ENCODE measurements around the gene CCR2.
"Not testable (repeated sequence)": the region's sequence is repeated elsewhere in the genome, so short reads cannot be mapped to it uniquely, and the experiment has no call there.

CCR2 gene

DNA sequence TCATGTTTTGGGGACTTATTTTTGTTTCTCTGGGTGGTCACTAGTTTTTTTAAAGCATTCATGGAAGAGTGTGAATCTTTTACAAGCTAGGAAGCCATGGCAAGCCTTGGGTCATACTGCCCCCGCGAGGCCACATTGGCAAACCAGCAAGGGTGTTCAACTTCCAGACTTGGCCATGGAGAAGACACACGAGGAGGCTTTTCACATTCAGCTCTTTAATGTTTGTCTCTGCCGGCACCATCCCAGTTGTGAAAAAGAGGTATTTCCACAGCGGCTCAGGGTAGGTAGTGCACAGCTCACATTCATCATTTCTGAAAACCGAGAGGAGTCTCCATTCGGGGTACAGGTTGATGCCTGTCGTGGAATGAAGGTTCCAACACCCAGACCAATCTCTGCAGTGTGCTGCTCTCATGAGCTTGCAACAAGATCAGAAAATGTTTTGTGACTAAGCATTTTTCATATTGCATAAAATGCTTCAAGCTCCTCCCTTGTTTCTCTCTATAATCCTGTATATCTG is 24.6 kb downstream of the CCR2 start:
- DNase-seq (ENCODE audit: low read depth in 2 of 2): peak; percentile 49 to 63

DNA sequence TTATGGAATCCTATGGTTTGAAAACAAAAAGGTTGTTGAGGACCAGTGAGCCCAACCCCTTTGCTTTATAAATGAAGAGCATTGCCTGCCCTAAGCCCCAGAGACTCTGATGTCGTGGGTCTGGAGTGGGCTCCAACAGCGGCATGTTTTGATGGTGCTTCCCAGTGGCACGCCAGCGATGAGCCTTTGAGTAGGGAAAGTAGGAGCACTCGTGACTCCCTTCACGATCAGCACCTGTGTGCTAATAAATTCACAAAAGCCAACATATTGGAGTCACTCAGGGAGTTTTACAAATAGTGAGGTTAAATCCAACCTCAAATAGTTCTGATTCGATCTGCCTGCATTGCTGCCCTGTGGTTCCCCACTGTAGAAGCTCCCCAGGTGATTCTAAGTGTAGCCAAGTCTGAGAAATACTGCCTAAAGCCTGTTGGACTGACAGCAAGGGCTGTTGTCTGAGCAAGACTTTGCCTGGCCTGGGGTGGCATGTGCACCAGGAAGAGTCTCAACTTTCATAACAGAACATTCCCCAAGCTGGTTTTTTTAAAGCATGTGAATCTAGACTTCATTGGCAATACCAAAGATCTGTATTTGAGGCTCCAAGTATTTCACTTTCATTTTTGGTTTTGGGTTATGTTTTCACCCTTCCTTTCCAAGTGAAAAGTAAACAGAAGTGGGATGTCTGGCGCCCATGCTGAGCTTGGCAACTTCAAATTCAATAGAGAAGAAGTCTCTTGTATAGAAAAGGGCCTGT is 26.7 kb downstream of the CCR2 start:
- DNase-seq (ENCODE audit: low read depth in 2 of 2): no peak

DNA sequence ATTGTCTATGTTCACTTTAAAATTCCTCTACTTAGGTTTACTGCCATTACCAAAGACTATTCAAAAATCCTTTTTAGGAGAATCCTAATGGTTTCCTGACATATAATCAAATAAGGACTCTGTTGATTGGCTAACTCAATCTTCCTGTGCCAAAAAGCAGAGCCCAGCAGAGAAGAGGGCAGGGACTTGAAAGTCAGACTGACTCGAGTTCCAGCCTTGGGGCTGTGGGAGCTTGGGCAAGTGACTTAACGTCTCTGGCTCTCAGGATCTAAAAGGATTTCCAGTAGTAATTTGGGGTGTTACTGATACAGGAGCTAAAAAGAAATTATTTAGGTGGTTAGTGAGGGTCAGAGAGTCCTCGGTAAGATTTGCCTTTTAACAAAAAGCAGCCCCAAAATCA is 27.7 kb downstream of the CCR2 start:
- no peak for DNase-seq (ENCODE audit: low read depth in 2 of 2)

DNA sequence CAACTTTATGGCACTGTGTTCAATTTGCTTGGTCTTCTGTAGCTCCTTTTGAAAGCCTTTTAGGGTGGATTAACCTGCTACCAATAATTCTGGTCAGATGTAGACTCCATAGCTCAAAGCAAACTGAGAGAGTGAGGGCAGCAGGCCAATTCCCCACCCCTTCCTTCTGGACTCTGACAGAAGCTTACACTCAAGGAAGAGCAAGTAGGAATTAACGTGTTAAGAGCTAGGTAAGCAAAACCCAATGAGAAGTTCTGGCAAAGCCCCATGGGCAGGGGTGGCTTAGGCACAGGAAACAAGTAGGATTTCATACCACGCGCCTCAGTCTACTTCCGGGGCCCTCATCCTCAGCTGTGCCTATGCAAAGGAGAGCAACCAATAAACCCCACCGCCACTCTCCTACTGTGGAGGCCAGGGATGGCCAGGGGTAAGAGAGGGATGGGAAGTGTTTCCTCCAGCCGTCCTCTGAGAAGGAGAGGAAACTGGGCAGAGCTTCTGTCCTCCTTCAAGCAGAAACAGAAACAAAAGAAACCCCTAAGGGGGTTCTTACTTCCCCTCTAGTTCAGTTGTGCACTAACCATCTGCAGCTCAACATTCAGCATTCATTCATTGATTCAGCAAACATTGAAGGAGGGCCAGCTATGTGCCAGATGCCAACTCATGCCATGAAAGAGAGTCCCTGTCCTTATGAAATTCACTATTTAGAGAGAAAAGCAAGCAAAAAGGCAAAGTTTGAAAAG is 29.5 kb downstream of the CCR2 start:
- no peak for DNase-seq (ENCODE audit: low read depth in 2 of 2)

DNA sequence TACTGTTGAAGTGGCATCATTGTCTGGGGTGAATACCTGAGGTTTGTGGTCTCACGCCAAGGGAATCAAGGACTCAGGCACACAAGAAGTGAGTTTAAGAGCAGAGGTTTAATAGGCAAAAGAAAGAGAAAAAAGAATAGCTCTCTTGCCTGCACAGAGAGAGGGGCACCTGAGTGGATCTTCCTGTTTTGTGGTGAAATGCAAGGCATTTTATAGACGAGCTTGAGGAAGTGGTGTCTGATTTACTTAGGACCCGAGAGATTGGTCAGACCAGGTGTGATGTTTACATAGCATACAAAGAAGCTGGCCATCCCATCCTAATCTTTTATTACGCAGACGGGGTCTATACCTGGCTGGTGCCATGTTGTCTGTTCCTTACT is 30.0 kb downstream of the CCR2 start:
- DNase-seq (ENCODE audit: low read depth in 2 of 2): no peak

DNA sequence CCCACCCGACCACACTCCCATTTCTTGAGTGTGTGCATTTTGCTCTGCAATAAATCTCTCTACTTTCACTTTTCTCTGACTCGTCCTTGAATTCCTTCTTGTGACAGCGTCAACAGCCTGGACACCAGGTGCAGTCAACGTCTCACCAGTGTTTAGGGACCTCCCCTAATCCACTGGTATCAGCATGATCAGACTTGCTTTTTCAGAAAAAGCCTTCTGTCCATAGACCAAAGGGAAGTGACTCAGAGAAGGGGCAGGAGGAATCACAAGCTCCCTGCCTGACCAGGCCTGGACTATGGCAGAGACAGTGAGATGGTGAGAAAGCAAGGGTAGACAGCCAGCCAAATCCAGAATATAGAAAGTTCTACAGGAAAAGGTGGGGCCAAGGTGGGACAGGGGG is 32.3 kb downstream of the CCR2 start:
- no peak for DNase-seq (ENCODE audit: low read depth in 2 of 2)

DNA sequence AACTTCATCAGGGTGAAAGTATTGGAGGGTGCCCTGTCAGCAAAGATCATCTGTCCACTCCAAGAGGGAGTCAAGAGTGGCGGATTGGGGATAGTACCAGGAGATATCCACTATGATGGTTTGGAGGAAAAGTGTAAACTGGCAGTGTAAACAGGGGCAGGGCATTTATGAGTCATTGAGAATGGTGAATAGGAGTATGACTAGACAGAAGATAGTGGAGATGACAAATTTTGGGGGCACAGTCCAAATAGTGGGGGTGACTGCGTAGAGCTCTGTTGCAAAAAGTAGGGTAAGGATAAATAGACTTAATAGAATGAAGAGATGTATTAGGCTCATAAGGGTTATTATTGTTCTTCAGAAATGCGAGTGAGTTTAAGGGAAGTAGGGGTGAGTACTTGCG is 34.9 kb downstream of the CCR2 start:
- DNase-seq (ENCODE audit: low read depth in 2 of 2): not testable (repeated sequence)

DNA sequence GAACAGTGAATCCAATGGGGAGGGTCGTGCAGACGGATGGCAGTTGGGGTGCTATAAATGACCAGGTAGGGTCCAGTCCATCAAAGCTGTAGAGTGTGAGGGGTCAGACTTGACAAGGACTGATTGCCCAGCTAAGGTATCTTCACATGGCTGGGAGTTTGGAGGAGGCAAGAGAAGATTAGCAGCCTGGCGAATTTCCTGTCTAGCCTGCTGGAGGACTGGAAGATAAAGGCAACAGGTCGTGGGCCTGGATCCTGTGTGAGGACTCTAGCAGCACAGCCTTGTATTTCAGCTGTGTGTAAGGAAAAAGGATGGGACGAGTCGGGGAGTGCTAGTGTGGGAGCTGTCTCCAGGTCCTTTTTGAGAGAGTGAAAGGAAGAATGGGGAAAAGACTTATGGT is 35.4 kb downstream of the CCR2 start:
- no peak for DNase-seq (ENCODE audit: low read depth in 2 of 2)

DNA sequence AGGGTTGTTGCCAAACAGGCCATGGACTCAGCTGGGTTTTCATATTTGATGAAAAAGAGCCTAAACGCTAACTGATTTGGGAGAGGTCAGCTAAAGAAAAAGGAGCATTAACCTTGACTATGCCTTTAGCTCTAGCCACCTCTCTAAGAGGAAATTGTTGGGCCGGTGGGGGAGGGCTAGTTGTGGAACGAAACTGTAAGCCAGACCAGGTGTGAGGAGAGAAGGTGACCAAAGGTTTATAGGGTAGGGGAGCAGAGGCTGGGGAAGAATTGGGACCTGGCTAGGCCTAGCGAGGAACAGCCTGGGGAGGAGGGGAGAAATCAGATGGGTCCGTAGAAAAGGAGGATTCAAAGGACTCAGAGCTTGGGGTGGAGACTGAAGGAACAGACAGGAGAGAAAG is 37.6 kb downstream of the CCR2 start:
- DNase-seq (ENCODE audit: low read depth in 2 of 2): not testable (repeated sequence)

DNA sequence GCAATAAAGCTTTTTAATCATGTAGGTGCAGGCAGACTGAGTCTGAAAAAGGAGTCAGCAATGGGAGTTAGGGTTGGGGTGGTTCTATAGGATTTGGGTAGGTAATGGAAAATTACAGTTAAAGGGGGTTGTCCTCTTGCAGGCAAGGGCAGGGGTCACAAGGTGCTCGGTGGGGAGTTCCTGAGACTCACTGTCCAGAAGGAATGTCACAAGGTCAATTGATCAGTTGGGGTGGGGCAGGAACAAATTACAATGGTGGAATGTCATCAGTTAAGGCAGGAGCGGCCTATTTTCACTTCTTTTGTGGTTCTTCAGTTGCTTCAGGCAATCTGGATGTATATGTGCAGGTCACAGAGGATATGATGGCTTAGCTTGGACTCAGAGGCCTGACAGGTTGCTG is 39.1 kb downstream of the CCR2 start:
- DNase-seq (ENCODE audit: low read depth in 2 of 2): no peak

DNA sequence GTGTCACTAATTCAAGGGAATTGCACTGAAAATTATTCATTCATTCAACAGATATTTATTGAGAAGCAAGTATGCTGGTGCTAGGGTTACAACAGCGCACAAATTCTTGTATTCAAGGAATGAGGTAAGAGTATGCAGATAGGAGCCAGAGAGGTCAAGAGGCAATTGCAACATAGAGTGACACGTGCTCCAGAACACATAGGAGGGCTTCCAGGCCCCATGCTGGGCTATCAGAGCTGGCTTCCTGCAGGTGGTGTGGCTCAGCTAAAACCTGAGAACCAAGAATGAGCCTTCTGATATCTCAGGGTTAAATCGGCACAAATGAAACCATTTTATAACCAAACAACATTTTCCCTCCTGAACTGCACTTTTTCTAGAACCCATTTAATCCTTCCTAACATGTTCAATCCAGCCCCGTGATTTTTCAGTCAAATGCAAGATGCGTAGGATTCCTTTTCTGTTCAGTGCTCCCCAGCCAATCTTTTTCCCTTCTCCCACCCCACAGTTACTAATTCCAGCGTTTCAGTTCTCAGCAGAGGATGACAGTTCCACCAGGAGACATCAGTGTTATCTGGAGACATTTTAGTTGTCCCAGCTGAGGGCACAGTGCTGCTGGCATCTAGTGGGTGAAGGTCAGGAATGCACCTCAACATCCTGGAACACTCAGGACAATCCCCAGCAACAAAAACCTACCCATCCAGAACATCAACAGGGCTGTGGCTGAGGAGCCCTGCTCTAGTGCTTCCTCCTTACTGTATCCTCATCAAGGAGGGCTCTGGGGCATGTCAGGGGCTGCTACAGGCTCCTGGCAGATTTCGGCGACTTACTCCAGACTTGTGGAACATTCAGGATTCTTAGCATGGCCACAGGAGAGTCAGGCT is 39.9 kb downstream of the CCR2 start:
- DNase-seq (ENCODE audit: low read depth in 2 of 2): no peak

DNA sequence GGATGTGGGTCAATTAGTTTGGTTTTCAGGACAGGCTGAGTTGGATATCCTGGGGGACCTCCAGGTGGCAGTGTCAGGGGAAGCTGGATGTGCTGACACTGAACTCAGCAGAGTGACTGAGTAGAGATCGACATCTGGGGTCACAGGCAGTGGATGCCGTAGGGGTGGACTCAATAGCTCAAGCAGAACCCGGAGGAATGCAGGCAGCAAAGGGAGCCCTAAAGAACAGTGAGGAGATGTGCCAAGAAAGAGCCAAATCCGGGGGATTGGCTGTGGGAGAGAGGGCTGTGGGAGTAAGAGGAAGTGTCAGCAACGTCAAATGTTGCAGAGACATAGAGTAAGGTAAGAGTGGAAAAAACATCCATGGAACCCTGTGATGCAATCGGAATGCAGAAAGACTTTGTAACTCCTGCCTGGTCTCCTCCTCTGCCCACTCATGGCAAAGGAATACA is 41.3 kb downstream of the CCR2 start:
- DNase-seq (ENCODE audit: low read depth in 2 of 2): no peak

DNA sequence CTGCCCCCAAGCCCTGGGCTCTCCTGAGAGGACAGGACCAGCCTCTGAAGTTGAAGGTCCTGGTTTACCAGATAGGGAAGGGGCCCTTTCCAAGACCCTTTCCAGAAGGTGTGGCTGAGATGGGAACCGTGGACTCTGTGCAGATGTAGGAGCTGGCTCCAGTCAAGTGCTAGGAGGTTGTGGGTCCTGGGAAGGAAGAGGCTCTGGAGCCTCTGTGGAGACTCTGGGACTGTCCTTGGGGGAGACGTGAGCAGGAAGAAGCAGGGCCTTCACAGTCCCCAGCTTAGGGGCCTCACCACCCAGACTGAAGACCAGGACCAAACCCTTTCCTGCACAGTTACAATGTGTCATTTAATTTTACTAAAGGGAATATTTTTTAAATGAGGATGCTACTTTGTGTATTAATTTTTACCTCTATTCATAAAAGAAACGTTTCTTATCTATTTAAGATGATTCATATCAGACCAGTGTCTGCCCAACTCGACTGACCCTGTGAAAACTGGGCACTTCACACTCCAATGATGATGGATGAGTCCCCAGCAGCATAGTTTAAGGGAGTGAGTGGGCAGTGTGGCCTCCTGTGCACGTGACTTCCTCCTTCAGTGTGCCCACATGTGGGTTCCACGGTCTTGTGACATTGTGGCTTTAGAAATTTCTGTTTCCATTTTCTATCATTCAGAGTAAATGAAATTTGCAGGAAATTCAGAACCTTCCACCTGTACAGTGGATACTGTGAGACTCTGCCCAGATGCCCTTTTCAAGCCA is 42.0 kb downstream of the CCR2 start:
- DNase-seq (ENCODE audit: low read depth in 2 of 2): no peak

DNA sequence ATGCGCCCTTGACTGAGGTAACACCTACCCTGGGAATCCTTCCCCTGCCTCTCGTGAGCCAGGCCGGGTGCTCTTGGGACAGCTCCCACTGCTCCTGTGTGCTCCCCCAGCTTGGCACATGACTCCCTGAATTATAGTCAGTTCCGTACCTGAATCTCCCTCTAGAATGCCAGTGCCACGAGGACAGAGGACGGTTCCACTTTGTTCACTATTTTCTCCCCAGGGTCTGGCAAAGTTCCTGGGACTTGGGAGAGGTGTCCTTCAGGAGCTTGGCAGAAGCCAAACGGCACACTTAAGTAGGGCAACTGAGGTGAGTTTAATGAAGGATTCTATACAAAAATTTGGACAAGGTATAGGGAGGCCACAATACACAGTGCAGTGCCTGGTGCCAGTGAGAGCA is 43.2 kb downstream of the CCR2 start:
- no peak for DNase-seq (ENCODE audit: low read depth in 2 of 2)

DNA sequence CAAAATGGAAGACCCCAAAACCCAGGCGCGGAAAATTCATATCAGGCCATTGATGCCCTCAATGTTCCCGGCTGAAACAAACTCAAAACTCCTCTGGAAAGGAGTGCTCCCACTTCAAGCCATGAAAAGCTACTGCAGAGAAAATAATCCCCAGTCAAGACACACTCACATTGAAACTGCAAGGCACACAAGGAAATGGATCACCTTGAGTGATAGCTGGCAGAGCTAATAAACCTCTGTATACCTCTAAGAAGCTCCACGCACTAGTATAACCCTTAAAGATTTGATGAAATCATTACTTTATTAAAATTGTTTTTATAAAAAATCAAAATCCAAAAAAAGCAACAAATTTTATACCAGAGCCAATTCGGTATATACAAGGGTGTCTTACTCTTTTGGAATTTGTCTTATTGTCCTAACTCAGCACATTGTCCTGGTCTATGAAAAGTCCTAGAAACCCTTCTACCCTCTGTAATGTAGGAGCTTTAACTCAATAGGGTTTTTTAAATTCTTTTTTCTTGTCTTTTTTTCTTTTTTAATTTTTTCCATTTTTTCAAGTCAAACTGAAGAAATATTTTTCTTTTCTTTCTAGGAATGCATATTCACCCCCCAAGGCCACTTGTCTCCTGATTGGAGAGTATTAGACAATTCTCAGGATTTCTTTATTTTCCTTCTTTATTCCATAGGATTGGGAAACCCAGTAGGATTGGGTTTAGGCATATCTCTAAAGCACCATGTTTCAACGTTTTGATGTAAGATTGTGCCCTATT is 44.5 kb downstream of the CCR2 start:
- DNase-seq (ENCODE audit: low read depth in 2 of 2): no peak

DNA sequence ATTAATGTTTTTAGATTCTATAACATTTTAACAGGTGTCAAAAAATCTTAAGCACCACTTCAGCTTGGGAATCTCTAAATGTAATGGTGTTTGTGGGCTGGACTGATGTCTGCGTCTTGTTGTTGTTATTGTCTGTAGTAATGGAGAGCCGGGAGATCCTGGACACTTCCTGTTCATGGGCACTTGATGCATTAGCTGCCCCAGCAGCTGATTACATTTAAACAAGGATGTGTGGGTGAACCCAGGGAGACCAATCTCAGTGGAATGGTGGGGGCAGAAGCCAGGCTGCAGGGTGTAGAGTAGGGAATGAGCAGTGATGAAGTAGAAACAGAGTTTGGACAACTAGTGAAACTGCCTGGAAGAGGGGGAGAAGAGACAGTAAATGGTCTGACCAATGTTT is 45.2 kb downstream of the CCR2 start:
- no peak for DNase-seq (ENCODE audit: low read depth in 2 of 2)

DNA sequence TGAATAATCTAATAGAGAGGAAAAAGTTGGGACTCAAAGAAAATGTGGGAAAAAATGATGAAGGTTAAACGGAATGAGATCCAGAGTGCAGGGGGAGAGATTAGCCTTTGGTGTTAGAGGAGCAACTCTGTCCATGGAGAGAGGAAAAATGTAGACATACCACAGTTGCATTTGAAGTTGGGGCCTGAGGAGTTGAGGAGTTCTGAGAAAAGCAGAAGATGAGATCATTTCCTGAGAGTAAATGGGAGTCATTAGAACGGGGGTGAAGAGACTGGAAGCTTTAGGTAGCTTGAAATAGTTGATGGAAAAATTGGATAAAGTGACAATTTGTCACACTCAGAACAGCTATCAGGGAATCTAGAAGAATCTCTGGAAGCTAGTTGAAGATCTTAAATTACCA is 45.6 kb downstream of the CCR2 start:
- no peak for DNase-seq (ENCODE audit: low read depth in 2 of 2)

DNA sequence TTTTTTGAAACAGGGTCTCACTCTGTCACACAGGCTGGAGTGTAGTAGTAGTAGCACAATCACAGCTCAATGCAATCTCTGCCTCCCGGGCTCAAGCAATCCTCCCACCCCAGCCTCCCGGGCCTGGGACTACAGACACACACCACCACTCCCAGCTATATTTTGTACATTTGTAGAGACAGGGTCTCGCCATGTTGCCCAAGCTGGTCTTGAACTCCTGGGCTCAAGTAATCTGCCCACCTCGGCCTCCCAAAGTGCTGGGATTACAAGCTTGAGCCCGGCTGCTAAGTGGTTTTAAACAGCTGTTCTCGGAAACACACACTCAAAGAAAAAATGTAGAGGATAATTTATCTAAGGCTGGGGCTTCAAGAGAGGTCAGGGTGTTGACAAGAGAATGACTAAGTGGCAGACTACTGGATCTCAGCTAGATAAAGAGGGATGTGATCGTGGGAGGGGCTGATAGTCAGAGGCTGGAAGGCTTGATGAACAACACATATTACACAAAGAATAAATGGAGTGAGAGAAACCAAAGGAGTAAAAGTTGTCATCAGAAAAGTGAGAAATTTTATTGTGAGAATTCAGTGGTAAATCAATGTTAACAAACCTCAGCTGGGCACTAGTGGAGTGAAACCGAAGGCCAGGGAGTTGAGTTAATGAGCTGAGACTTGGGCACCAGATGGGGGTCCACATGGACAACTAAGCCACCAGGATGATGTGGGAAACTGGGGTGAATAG is 46.3 kb downstream of the CCR2 start:
- DNase-seq (ENCODE audit: low read depth in 2 of 2): no peak

DNA sequence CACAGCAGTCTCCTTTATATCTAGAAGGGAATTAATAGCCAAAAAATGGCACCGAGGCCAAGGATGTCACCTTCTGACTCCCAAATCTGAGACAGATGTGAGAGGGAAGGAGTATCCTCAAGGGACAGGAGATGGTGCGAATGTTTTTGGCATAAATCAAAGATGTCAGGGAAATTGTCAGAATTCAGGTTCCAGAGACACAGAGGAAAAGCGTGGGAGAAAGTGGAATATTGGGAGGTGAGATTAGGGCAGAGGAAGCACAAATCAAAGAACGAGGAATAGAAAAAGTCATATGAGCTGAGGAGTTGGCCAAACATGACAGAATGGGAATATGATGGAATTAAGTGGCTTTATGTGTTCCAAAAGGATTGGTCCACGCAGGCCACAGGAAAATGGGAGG is 46.9 kb downstream of the CCR2 start:
- DNase-seq (ENCODE audit: low read depth in 2 of 2): no peak

DNA sequence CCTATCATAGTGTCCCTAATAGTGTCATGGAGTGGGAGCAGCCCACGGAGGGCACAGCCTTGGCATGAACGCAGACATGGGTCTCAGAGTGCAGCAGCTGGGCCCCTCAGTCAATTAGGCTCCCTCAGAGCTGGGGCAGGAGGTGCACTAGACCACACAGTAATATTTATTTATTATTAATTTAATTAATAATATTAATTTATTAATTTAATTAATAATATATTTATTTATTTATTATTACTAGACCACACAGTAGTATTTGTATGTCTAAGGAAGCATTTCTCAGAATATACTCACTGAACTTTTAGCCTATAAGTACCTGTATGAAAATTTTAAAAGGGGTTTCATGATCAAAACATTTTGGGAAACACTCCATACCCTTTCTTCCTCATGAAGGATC is 47.7 kb downstream of the CCR2 start:
- no peak for DNase-seq (ENCODE audit: low read depth in 2 of 2)

Measured in stimulated activated CD4-positive, alpha-beta T cell treated with anti-CD3 and anti-CD28 coated beads, Interleukin-1b, Interleukin-23, amount 100 ng/mL, for 4 hours (primary cell).